Osteoblast (primary cell): Measurements from ENCODE around the gene RIPOR3. TPM values are rescaled to one million over a fixed set of nuclear protein-coding genes. Genes with fewer than 3 reads are reported as not detected.
"Not testable (repeated sequence)": the region's sequence is repeated elsewhere in the genome, so short reads cannot be mapped to it uniquely, and the experiment has no call there.

ENCODE experiments used
- DNase-seq: peaks from one replicate; pipeline ENCODE4 v3.0.0; 2011; ENCODE audit warnings: low spot score, mixed read lengths; ENCODE audit not compliant: insufficient read length; ENCODE audit errors: missing footprints
- H2AFZ ChIP-seq: 2 replicates; pipeline ENCODE4 v1.6.0; 2011; ENCODE audit warnings: mild to moderate bottlenecking, low read length
- H3K27ac ChIP-seq: 2 replicates; pipeline ENCODE4 v1.5.1; 2011; ENCODE audit warnings: mild to moderate bottlenecking, low read depth, low read length, moderate library complexity
- H3K27me3 ChIP-seq: 2 replicates; pipeline ENCODE4 v1.6.0; 2012; ENCODE audit warnings: mild to moderate bottlenecking, control low read depth, inconsistent platforms, low read length, moderate library complexity; ENCODE audit not compliant: insufficient read depth
- H3K36me3 ChIP-seq: 2 replicates; pipeline ENCODE4 v1.5.1; 2011; ENCODE audit warnings: mild to moderate bottlenecking, low read length, control low read depth, moderate library complexity; ENCODE audit not compliant: insufficient read depth
- H3K4me1 ChIP-seq: 2 replicates; pipeline ENCODE4 v1.5.1; 2011; ENCODE audit warnings: mild to moderate bottlenecking, low read length, control low read depth, moderate library complexity; ENCODE audit not compliant: insufficient read depth
- H3K4me2 ChIP-seq: 2 replicates; pipeline ENCODE4 v1.6.0; 2011; ENCODE audit warnings: mild to moderate bottlenecking, low read length; ENCODE audit not compliant: insufficient read depth
- H3K4me3 ChIP-seq: fragments of 200-600 bp; sonication (generic); 3 replicates; pipeline ENCODE4 v1.5.1; 2012; ENCODE audit warnings: mild to moderate bottlenecking, low read length, inconsistent platforms; ENCODE audit not compliant: insufficient read depth
- H3K79me2 ChIP-seq: 2 replicates; pipeline ENCODE4 v1.6.0; 2012; ENCODE audit warnings: mild to moderate bottlenecking, low read length, control low read depth, inconsistent platforms; ENCODE audit not compliant: insufficient read depth
- H3K9me3 ChIP-seq: 2 replicates; pipeline ENCODE4 v1.5.1; 2011; ENCODE audit warnings: low read depth, low read length, control low read depth
- H4K20me1 ChIP-seq: 2 replicates; pipeline ENCODE4 v1.6.0; 2012; ENCODE audit warnings: mild to moderate bottlenecking, low read length, control low read depth; ENCODE audit not compliant: insufficient read depth
- total RNA-seq: library from RNA; depleted of rRNA; stranded (reverse); fragments of >200 nt; gene quantifications from 2 replicates; pipeline ENCODE4 v1.2.3, GENCODE V29; 2012
- TF ChIP-seq, protein P1 (sequence below): IDR thresholded peaks from 2 replicates; pipeline ENCODE4 v1.5.1; 2011; ENCODE audit warnings: mild to moderate bottlenecking, low read depth, low read length, moderate library complexity; ENCODE audit errors: extremely low read depth

Gene RIPOR3
- total RNA-seq, 1 donor, result 1.1 TPM

DNA sequence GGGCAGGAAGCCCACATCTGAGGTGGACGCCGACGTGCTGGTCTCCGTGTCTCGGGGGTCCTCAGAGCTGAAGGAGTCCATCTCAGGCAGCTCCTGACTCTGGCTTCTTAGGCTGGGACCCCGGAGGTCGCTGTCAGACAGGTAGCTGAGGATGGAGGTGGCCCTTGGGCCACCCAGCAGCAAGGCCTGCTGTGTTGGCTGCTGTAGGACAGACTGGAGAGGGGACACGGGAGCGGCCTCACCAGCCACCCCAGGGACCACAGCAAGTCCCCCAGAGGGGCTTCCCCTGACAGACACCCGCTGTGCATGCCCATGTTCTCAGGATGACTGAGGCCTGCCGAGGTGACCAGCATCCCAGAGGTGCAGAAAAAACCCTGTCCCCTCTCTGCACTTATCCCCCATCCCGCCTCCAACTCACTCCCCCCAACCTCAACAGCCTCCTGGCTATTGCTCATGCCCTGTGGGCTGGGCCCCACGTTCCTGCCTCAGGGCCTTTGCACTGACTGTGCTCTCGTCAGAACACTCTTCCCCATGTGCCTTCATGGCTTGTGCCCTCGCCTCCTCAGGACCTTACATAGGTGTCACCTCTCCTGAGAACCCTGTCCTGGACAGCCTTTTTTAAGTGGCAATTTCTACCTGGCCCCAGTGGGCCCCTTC, 88.8 kb downstream of the RIPOR3 start:
- peak; percentile 80 for DNase-seq
- no peak overlapping the region for H3K4me2 ChIP-seq
- peaks cover 4% of the 10 kb centered on the region for H3K27me3 ChIP-seq
- H3K79me2 ChIP-seq, result no peaks in the 10 kb centered on the region
- no peaks in the 10 kb centered on the region for H3K36me3 ChIP-seq
- TF ChIP-seq, protein P1, sequence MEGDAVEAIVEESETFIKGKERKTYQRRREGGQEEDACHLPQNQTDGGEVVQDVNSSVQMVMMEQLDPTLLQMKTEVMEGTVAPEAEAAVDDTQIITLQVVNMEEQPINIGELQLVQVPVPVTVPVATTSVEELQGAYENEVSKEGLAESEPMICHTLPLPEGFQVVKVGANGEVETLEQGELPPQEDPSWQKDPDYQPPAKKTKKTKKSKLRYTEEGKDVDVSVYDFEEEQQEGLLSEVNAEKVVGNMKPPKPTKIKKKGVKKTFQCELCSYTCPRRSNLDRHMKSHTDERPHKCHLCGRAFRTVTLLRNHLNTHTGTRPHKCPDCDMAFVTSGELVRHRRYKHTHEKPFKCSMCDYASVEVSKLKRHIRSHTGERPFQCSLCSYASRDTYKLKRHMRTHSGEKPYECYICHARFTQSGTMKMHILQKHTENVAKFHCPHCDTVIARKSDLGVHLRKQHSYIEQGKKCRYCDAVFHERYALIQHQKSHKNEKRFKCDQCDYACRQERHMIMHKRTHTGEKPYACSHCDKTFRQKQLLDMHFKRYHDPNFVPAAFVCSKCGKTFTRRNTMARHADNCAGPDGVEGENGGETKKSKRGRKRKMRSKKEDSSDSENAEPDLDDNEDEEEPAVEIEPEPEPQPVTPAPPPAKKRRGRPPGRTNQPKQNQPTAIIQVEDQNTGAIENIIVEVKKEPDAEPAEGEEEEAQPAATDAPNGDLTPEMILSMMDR, result no peak
- H3K4me1 ChIP-seq, result no peaks in the 10 kb centered on the region
- H2AFZ ChIP-seq, result no peak overlapping the region
- H3K9me3 ChIP-seq, result no peaks in the 10 kb centered on the region
- no peak overlapping the region for H3K4me3 ChIP-seq
- no peak overlapping the region for H3K27ac ChIP-seq
- H4K20me1 ChIP-seq, result no peaks in the 10 kb centered on the region

GRCh38 chr20:50601511-50602431, 89.6 kb downstream of the RIPOR3 start:
- TF ChIP-seq, protein P1, result no peak
- Histone ChIP-seq H3K79me2 (no peaks in the 10 kb centered on the region), H3K27me3 (peaks cover 4% of the 10 kb centered on the region)

GRCh38 chr20:50600281-50600895, 91.0 kb downstream of the RIPOR3 start:
- DNase-seq, result no peak
- Histone ChIP-seq H2AFZ (no peak overlapping the region), H3K36me3 (no peaks in the 10 kb centered on the region), H3K79me2 (no peaks in the 10 kb centered on the region), H3K27me3 (peaks cover 10% of the 10 kb centered on the region), H3K4me1 (no peaks in the 10 kb centered on the region), H3K4me3 (no peak overlapping the region), H4K20me1 (no peaks in the 10 kb centered on the region), H3K4me2 (no peak overlapping the region), H3K9me3 (no peaks in the 10 kb centered on the region), H3K27ac (no peak overlapping the region)
- TF ChIP-seq, protein P1, result no peak

More at GRCh38 chr20:50601511-50602431, 89.6 kb downstream of the RIPOR3 start:
- no peaks in the 10 kb centered on the region for H3K4me1 ChIP-seq
- no peak overlapping the region for H3K4me2 ChIP-seq
- H3K27ac ChIP-seq, result no peak overlapping the region
- no peaks in the 10 kb centered on the region for H3K36me3 ChIP-seq
- H3K4me3 ChIP-seq, result no peak overlapping the region
- H2AFZ ChIP-seq, result no peak overlapping the region
- H4K20me1 ChIP-seq, result no peaks in the 10 kb centered on the region
- DNase-seq, result peak; percentile 76
- H3K9me3 ChIP-seq, result no peaks in the 10 kb centered on the region

- not testable (repeated sequence) for H3K9me3 ChIP-seq, H3K79me2 ChIP-seq, H3K4me3 ChIP-seq, DNase-seq, H2AFZ ChIP-seq, H3K4me2 ChIP-seq, H3K27ac ChIP-seq, H3K4me1 ChIP-seq, H4K20me1 ChIP-seq, H3K36me3 ChIP-seq
- H3K27me3 ChIP-seq, result peaks cover 14% of the 10 kb centered on the region
These were observed 92.6 kb downstream of the RIPOR3 start for GRCh38 chr20:50598768-50599167.
